ENCODE data around the gene CNR2.
"Not testable (repeated sequence)": the region's sequence is repeated elsewhere in the genome, so short reads cannot be mapped to it uniquely, and the experiment has no call there.

Gene CNR2

DNA sequence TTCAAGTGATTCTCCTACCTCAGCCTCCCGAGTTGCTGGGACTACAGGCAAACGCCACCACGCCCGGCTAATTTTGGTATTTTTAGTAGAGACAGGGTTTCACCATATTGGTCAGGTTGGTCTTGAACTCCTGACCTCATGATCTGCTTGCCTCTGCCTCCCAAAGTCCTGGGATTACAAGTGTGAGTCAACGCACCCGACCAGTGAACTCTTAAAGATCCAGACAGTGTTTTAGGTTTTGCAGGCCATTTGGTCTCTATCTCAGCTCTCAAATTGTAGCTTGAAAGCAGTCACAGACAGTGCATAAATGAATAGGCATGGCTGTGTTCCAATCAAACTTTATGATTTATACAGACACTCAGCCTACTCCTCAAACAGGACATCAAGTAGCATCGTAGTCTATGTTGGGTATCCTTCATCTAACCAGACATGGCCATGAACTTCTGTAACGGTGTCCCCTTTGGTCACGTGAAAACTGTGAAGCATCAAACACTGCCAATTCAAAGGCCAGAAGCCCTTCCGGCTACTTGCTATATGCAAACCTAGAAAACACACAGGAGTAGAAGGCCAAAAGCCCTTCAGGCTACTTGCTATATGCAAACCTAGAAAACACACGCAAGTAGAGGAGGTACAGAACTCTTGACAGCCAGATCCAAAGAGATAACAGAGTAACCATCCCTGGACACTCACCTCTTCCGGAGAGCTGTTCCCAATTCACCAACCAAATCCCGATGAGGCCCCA lies 48.2 kb downstream of the CNR2 start:
- TF ChIP-seq, protein P1, sequence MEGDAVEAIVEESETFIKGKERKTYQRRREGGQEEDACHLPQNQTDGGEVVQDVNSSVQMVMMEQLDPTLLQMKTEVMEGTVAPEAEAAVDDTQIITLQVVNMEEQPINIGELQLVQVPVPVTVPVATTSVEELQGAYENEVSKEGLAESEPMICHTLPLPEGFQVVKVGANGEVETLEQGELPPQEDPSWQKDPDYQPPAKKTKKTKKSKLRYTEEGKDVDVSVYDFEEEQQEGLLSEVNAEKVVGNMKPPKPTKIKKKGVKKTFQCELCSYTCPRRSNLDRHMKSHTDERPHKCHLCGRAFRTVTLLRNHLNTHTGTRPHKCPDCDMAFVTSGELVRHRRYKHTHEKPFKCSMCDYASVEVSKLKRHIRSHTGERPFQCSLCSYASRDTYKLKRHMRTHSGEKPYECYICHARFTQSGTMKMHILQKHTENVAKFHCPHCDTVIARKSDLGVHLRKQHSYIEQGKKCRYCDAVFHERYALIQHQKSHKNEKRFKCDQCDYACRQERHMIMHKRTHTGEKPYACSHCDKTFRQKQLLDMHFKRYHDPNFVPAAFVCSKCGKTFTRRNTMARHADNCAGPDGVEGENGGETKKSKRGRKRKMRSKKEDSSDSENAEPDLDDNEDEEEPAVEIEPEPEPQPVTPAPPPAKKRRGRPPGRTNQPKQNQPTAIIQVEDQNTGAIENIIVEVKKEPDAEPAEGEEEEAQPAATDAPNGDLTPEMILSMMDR (conservative IDR thresholded peaks at IDR 0.05) = no peak
- no peak for TF ChIP-seq ZFX (IDR thresholded peaks at IDR 0.05)
- no peak overlapping the region for H3K27ac ChIP-seq

DNA sequence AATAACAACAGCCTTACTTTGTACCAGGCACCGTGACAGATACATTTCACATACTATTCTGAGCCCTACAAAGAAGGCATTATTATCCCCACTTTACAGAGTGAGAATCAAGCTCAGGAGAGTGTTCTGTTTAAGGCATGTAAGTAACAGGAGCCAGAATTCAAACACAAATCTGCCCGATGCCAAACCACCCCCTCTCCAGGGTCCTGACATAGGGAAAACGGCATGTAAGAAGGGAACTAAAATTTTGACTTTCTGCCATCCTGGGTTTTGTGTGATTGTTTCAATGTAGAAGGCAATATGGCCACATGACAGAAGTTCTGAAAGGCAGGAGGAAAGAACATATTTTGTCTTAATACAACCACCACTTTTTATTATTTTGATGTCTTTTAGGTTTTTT lies 50.5 kb downstream of the CNR2 start:
- H3K27ac ChIP-seq = no peak overlapping the region
- no peak for TF ChIP-seq ZFX (IDR thresholded peaks at IDR 0.05)
- TF ChIP-seq, protein P1 (conservative IDR thresholded peaks at IDR 0.05) = no peak

DNA sequence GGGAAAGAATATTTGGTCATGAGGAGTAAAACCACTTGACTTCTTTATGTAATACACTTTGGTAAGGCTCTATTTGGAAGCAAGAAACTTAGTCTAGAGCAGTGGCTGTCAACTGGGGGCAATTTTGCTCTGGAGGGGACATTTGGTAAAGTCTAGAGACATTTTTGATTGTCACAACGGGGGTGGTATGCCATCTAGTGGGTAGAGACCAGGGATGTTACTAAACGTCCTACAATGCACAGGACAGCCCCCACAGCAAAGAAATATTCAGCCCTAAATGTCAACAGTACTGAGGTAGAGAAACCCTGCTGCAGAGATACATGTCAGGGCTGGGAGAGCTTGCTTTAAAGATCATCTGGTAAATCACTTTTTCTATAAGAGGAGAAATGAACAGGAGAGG lies 58.6 kb downstream of the CNR2 start:
- TF ChIP-seq ZFX (IDR thresholded peaks at IDR 0.05) = no peak
- TF ChIP-seq, protein P1 (conservative IDR thresholded peaks at IDR 0.05) = no peak; the same call in 1 of the 2 replicates
- H3K27ac ChIP-seq = no peak overlapping the region

DNA sequence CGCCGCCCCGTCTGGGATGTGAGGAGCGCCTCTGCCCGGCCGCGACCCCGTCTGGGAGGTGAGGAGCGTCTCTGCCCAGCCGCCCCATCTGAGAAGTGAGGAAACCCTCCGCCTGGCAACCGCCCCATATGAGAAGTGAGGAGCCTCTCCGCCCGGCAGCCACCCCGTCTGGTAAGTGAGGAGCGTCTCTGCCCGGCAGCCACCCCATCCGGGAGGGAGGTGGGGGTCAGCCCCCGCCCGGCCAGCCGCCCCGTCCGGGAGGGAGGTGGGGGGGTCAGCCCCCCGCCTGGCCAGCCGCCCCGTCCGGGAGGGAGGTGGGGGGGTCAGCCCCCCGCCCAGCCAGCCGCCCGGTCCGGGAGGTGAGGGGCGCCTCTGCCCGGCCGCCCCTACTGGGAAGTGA lies 60.0 kb downstream of the CNR2 start:
- not testable (repeated sequence) for H3K27ac ChIP-seq

DNA sequence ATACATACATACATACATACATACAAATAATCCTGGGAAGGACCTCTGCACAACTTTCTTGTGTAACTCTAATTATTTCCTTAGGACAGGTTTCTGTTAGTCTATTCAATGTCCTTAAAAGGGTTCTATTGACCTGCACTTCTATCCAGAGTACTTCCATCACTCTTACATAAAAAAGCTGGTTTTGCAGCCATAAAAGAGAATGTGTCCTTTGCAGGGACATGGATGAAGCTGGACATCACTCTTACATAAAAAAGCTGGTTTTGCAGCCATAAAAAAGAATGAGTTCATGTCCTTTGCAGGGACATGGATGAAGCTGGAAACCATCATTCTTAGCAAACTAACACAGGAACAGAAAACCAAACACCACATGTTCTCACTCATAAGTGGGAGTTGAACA lies 61.8 kb downstream of the CNR2 start:
- H3K27ac ChIP-seq = not testable (repeated sequence)

DNA sequence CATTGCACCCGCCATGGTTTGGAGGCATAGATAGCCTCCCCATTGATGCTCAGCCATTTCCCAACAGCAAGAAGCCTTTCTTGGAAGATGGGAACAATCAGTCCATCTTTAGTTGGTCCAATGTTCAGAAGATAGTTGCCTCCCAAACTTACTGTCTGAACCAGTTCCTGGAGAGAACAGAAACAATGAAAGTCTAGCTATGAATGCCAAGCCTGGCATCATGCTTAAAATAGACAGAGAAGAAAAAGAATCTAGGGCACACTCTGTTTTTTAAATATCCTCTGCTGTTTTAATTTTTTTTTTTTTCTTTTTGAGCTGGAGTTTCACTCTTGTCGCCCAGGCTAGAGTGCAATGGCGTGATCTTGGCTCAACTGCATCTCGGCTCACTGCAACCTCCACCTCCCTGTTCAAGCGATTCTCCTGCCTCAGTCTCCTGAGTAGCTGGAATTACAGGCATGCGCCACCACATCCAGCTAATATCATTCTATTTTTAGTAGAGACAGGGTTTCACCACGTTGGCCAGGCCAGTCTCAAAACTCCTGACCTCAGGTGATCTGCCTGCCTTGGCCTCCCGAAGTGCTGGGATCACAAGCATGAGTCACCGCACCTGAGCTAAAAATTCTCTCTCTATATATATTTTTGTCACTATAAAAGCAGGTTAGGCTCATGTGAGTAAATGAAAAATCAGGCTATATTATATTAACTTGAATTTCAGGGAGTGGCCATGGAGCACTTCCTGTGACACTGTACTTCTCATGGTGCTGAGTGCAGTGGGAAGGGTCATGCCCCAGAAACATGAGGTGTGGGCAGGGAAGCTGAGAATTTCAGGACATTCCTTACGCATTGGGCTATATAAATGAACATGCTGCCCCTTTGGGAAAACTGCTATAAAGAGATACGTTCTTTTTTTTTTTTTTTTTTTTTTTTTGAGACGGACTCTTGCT lies 64.2 kb downstream of the CNR2 start:
- no peak for TF ChIP-seq ZFX (IDR thresholded peaks at IDR 0.05)
- TF ChIP-seq, protein P1 (conservative IDR thresholded peaks at IDR 0.05) = no peak
- no peak overlapping the region for H3K27ac ChIP-seq

DNA sequence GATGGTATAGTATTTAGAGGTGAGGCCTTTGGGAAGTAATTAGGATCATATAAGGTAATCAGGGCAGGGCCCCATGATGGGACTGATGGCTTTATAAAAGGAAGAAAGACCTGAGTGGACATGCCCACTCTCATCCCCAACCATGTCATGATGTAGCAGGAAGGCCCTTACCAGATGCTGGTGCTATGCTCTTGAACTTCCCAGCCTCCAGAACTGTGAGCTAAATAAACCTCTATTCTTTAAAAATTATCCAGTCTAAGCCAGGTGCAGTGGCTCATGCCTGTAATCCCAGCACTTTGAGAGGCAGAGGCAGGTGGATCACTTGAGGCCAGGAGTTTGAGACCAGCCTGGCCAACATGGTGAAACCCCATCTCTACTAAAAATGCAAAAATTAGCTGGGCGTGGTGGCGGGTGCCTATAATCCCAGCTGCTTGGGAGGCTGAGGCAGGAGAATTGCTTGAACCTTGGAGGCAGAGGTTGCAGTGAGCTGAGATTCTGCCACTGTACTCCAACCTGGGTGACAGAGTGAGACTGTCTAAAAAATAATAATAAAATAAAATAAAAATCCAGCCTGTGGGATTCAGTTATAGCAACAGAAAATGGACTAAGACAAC lies 65.6 kb downstream of the CNR2 start:
- H3K27ac ChIP-seq = not testable (repeated sequence)

DNA sequence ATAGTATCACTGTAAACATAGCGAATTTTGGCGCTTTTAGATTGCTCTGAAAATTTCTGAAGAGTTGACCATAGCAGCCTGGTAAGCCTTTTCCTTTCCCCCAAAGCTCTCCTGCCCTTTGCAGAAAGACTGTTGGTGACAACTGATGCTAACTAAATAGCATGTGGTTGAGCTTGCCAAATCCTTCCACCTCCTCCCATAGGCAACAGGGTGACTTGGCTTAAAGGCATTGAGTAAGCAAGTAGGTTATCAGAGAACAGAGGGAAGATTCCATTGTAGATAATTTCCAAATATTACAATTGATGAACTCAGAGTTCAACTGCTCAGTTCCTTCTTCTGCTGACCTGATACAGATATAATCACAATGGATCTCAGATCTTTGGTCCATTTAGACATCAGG lies 68.0 kb downstream of the CNR2 start:
- TF ChIP-seq ZFX (IDR thresholded peaks at IDR 0.05) = no peak
- no peak overlapping the region for H3K27ac ChIP-seq

DNA sequence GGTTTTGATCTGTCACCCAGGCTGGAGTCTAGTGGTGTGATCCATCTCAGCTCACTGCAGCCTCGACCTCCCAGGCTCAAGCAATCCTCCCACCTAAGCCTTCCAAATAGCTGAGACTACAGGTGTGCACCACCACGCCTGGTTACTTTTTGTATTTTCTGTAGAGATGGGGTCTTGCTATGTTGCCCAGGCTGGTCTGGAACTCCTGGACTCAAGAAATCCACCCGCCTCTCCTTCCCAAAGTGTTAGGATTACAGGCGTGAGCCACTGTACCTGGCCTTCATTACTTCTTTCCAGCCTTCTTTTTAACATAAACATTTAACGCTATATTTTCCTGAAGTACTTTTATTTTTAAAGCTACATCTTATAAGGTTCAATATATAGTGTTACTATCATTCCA lies 69.5 kb downstream of the CNR2 start:
- no peak overlapping the region for H3K27ac ChIP-seq
- TF ChIP-seq, protein P1 (conservative IDR thresholded peaks at IDR 0.05) = no peak

Data from C4-2B (cell line).